ENCODE results near the gene FHL2.

Gene FHL2

DNA sequence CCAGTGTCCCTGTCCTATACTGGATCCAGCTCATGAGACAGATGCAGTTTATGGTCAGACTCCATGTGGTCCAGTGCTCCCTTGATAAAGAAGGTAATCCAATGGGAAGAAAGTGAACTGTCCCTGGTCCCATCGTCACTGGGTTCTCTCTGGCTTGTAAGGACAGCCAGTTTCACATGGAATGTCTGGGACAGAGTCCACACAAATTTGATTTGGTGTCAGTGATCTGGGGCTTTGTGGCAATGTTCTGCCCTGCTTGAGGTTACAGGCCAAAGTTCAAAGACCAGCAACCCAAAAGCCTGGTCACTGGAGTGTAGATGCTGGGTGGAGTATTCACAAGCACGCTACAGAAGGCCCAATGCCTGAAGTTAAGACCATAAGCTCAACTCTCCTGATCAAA lies 22.2 kb upstream of the FHL2 start:
- DNase-seq: no peak

- peak; percentile 83 for DNase-seq
Observed at GRCh38 chr2:105418522-105418921, 19.7 kb upstream of the FHL2 start.

DNA sequence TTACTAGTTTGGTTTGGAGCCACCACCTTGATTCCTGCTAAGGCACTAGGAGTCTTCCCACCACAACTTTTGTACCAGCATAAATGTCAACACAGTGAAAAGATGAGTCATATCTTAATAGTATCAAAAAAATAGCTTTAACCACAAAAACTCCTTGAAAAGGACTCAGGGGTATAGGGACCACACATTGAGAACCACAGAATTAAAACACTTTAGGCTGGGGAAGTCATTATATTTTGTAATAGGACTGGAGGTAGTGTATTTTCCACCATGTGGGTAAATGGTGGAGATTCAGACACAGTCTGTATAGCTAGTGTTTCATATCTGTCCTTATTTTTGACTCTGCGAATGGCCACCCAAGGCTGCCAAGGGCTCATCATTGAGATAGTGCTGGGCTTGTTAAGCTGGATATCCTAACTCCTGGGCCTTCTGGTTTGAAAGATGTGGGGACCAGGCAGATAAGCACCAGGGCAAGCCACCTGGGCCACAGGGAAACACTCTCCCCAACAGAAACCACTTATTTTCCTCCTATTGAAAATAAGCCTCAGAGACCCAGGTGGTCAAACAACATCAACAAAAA lies 19.1 kb upstream of the FHL2 start:
- peak; percentile 92 for DNase-seq

DNA sequence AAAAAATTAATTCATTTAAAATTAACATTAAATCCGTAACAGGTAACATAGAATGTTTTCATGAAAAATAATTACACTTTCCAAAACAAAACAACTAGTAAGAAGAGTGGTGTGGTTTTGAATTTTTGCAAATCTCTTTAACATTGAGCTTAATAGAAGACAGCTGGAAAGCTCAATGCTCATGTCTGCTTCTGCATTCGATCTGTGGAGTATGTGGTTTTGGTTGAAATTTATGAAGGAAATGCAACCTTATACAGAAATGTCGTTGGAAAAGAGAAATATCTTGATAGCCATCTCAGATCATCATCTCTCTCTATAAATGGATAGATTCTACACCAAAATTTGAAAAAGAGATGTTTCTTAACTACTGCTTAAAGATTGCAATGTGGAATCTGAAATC lies 17.3 kb upstream of the FHL2 start:
- no peak for DNase-seq

DNA sequence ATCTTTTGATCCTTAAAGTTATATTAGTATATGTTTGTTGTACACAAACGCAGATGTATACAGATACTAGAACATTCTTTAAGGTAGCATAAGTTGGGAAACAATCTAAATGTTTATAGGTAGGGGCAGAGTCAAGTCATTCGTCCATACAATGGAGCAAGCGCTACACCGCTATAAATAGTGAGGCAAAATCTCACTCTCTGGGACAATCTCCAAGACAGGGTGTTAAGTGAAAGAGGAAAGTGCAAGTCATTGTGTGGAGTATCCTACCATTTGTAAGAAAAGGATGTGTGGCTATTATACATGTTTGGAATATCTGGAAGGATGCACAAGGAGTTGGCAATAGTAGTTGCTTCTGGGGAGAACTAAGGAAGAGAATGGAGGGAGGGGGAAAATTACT lies 16.2 kb upstream of the FHL2 start:
- no peak for DNase-seq

DNA sequence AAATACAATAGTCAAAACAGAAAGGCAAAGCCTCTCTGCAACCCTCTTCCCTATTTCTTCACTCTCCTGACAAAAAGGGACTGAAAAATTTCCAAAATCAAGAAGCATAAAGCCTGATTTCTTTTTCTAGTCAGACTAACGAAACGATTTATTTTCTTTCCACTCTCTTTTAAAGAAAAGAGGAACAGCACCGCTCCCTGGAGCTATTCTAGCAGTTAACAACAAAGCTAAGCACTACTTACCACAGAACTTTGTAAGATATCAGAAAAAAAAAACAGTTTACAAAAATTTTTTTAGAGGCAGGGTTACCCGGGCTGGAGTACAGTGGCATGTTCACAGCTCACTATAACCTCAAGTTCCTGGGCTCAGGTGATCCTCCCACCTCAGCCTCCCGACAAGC lies 14.4 kb upstream of the FHL2 start:
- DNase-seq: no peak

GRCh38 chr2:105412584-105412983 lies 13.7 kb upstream of the FHL2 start:
- no peak for DNase-seq

DNA sequence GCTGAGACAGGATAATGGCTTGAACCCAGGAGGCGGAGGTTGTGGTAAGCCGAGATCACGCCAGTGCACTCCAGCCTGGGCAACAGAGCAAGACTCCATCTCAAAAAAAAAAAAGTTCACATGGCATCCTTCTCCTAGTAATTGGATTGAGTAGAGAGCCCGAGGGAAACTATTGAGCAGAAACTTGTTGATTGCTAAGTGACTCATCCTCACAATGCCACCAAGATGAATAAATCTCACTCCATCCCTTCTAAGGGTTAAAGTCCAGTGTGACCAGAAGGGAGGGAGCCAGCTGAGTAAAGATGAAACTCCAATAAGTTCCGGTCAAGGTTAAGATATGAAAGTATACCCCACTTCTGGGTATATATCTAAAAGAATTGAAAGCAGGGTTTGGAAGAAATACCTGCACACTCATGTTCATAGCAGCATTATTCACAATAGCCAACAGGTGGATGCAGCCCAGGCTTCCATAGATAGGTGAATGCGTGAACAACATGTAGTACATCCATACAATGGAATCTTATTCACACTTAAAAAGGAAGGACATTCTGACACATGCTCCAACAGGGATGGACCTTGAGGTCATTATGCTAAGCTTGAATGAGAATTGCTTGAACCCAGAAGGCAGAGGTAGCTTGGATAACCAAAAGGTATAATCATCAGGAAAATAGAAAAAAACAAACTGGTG lies 13.0 kb upstream of the FHL2 start:
- no peak for DNase-seq

GRCh38 chr2:105410554-105410953 lies 11.7 kb upstream of the FHL2 start:
- no peak for DNase-seq

DNA sequence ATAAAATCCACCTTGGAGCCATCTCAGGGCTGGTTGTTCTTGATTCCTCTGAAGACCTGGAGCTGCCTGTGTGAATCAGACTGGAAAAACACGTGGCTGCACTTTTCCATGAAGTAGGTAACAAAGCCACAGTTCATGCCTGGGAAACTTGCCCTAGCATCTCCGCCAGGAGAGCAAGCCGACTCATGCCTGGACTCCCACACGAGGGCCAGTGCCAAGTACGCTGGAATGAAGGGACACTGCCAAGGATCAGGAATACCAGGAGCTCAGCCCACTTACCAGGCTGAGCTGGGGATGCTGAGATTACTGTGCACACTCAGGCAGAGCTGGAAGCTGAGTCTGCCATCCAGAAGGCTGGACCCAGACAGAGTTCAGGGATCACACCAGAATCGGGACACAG lies 10.9 kb upstream of the FHL2 start:
- DNase-seq: no peak

DNA sequence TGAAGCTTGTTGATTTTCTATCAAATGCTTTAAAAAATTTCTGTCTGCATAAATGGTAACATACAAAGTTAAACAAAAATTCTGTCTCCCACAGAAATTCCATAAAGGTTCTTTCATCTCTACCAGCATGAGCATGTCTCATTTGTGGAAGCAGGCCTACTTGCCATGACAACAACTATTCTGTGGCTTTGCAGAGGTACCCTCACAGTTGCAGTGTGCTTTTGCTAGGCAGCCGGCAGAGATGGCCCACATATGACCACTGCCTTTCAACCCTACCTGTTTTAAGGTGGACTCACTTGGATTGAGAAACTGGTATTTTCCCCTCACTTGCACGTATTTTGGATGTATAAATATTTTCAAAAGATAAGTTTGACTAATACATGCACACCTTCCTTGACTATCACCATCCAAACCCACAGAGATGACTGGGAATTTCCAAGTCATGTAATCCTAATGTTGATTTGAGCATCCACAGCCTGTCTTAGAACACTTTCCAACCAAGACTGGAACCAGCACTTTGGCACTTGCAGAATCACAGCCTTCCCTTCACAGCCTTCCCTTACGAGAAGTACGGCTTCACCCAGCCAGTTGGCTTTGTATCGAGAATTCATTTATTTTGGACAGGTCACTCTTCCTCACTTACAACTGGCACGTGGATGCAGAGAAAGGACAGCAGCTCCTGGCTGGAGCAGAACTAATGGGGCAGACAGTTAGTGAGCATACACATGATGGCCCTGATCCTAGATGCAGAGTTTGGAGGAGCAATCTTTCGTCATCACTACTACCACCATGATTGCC lies 9.3 kb upstream of the FHL2 start:
- no peak for DNase-seq

- peak; percentile 33 for DNase-seq
Observed at GRCh38 chr2:105406221-105406620, 7.4 kb upstream of the FHL2 start.

GRCh38 chr2:105405291-105405690 lies 6.4 kb upstream of the FHL2 start:
- DNase-seq: no peak

DNA sequence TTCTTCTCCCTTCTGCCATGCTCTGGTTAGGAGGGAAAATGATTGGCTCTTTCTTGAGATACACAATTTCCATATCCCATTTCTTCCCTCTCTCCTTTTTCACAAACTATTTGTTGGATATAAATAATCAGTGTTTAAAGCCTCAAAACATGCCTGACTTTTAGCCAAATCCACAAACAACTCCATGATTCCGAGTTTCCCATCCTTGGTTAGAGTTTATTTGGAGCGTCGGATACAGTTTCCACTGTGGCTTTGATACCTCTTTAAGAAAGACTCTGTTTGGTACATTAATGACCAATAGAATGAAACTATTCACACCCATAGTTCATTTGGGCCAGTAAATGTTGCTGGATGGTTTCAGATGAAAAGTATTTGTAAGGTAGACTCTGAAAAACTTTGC lies 5.9 kb upstream of the FHL2 start:
- DNase-seq: no peak

DNA sequence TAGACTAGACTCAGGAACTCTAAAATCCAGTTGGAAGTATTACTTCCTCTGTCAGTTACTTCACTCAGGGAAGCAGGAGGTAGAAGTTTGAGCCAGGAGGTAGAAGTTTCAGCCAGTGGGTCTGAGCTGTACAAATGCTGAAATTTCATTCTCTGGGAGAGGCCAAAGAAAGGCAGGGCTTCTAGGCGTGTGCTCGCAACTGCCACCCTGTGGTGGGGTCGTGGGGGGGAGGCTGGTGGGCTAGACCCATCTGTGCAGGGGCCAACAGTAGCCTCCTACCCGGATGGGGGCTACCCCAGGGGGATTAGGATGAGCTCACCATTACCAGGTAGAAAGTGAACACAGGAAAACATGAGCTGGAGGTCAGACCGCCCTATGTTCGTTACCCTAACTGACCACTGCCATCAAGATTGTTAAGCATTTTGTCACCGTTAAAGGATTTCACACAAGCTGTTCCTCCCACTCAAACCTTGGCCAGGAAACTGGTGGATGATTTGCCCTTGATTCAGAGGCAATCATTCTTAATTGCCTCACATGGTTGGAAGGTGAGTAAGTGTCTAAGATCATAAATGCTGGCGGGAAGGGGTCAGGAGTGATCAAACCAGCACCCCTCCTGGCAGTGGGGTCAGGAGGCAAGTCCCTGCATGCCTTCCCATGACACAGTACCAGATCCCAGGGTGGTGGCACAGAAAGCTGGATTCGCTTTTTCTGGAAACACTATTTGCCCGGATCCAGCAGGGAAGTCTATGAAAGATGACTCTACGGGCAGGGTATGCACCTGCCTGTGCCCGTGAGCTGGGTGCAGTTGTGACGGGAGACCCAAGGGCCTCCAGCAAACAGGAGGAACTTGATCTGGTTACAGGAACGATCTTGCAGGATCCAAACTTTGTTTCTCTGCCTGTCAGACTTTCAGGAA lies 5.2 kb upstream of the FHL2 start:
- no peak for DNase-seq

DNA sequence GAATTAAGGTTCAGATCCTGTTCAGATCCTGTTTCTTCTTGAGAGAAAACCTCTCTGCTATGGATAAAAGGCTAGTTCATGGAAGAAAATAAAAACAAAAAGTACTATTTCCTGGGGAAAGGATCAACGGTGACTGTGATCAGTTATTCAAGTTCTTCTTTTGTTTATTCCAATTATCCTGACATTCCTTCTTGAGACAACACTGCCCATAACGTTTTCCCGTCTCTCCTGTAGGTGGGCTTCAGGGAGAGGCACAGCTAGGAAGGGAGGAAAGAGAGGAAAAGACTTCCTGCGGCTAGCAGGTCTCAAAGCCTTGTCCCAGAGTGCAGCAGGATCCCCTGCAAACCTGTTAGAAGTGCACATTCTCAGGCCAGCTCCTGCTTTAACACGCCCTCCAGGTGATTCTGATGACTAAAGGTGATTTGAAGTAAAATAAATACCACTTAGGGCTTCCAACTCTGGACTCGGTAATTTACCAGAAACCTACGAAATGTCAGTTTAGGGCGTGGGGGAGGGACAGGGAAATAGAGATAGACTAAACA lies 4.5 kb upstream of the FHL2 start:
- no peak for DNase-seq

DNA sequence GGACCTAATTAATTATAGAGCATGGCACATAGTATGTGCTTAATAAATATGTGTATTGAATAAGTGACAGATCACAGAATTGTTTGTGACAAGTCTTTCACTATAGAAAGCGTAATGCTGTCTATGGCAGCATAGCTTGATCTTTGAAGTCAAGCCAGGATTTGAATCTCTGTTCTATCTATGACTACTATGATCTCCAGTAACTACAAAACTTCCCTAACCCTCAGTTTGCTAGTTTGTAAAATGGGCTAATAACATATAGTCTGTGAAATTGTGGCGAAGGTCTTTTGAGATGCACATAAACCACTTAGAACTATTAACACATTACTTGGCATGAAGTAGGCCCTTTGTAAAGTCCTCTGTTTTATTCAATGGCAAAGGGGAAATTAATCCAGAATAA lies 4.0 kb upstream of the FHL2 start:
- no peak for DNase-seq

- DNase-seq: no peak
Observed at GRCh38 chr2:105401867-105402266, 3.0 kb upstream of the FHL2 start.

GRCh38 chr2:105400138-105400540 lies 1.3 kb upstream of the FHL2 start:
- DNase-seq: no peak

DNA sequence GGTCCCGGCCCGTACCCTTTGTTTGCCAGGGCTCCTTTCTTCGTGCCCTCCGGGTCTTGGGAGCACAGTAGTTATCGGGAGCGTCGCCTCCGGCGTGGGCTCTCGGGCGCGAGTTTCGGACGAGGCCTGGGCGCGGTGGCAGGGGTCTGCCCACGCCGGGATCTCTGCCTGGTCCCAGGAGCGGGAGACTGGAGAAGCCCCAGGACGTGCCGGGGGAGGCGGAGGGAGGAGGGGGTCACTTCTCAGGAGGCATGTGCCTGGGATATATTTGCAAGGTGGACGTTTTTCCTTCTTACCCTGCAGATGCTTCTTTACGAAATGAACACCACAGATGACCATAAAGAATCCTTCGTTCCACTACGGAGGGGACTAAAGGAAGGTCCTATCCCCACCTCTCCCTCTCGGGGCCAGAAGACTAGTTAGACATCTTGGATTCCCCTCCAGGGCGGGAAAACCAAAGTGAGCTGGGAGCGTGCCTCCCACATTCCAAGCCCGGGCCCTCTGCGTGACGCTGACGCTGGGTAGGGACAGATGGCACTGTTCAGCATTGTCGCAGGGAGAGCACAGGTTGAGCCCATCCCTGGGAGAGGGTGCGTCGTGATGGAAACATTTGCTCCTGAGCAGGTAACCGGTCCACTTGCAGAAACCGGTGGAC lies 483 bp upstream of the FHL2 start:
- DNase-seq: no peak

DNA sequence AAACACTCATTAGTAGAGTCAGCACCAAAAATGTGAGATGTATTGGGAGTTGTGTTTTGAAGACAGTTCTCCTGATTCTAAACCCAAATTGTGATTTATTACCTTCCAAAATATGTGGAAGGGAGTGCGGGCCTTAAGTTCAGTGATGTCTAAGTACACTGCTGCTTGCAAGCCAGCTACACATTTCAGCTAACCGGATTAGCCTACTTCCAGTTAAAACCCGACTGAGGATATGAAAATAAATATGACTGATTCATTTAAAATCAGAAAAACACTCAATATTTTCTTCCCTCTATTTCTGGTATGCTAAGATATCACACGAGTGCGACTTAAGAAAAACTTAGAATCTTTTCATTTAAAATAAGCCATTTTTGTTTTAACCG lies 907 bp downstream of the FHL2 start:
- peak; percentile 49 for DNase-seq

GRCh38 chr2:105397025-105397722 lies 1.7 kb downstream of the FHL2 start:
- peak; percentile 34 for DNase-seq
